ENCODE data around the gene CHST15.

Gene CHST15

DNA sequence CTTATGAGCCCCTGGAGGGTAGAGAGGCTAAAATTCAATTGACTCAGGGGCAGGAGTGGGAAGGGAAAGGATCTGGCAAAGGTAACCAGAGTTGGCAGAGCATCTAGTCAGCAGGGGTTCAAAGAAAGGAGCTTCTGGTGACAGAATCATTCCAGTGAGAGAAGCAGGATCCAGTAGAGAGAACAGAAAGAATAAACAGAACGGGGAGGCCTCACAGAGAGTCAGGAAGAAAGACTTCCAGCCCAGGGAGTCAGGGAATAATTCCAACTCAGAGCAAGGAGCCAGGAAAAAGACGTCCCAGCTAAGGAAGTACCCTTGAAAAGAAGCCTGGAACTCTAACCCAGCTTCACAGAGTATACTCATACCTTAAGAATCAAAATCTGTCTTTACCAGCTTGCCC lies 135.2 kb downstream of the CHST15 start:
- H3K4me1 Mint-ChIP-seq (ENCODE audit: low read depth), result no peaks in the 10 kb centered on the region
- peaks cover 21% of the 10 kb centered on the region for H3K27me3 Mint-ChIP-seq
- H3K4me3 Mint-ChIP-seq, result no peak overlapping the region
- H3K36me3 Mint-ChIP-seq (ENCODE audit: low read depth), result no peaks in the 10 kb centered on the region
- H3K9me3 Mint-ChIP-seq, result no peaks in the 10 kb centered on the region
- H3K27ac Mint-ChIP-seq, result no peak overlapping the region
